Tibial nerve (tissue), 3 donors: ENCODE data around the gene COPS9.

ENCODE experiments used
- POLR2A ChIP-seq, 2 donors: fragments of 450-650 bp; IDR thresholded peaks; one replicate each; pipeline ENCODE4 v1.6.1; 2017; ENCODE audit warnings: antibody characterized with exemption in 2 of 2, mild to moderate bottlenecking in 2 of 2, moderate library complexity in 2 of 2
- TF ChIP-seq, protein P1 (sequence below), 5 experiments: fragments of 200-600 bp in 3 of 5; fragments of 450-650 bp in 2 of 5; sonication (generic) in 3 of 5; IDR thresholded peaks; one replicate each; pipeline ENCODE4 v1.5.1; 2016 to 2019; ENCODE audit warnings: antibody characterized with exemption in 5 of 5, mild to moderate bottlenecking in 3 of 5, moderate library complexity in 2 of 5

DNA sequence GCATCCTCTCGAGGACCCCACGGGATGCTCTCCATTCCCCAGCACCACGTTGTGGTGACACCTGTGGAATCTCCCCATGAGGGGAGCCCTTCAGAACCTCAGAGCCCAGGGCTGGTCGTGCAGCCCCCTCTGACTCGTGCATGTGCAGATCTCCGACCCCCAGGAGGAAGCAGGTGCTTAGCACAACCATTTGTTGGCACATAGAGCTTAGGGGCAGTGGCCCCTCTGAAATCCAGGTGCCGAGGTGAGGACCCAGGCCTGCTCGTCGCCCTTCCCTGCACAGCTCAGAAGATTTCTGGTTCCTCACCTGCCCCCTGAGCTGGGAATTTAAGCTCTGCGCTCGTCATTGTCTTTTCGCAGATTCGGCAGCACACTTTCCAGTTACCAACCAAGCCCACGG is 5.6 kb upstream of the COPS9 start:
- TF ChIP-seq, protein P1, sequence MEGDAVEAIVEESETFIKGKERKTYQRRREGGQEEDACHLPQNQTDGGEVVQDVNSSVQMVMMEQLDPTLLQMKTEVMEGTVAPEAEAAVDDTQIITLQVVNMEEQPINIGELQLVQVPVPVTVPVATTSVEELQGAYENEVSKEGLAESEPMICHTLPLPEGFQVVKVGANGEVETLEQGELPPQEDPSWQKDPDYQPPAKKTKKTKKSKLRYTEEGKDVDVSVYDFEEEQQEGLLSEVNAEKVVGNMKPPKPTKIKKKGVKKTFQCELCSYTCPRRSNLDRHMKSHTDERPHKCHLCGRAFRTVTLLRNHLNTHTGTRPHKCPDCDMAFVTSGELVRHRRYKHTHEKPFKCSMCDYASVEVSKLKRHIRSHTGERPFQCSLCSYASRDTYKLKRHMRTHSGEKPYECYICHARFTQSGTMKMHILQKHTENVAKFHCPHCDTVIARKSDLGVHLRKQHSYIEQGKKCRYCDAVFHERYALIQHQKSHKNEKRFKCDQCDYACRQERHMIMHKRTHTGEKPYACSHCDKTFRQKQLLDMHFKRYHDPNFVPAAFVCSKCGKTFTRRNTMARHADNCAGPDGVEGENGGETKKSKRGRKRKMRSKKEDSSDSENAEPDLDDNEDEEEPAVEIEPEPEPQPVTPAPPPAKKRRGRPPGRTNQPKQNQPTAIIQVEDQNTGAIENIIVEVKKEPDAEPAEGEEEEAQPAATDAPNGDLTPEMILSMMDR (IDR thresholded peaks at IDR 0.05), result no peak
- no peak for TF ChIP-seq POLR2A (IDR thresholded peaks at IDR 0.05)
